ENCODE results near the gene OR6P1. TPM values are rescaled to one million over a fixed set of nuclear protein-coding genes. Genes with fewer than 3 reads are reported as not detected.

OR6P1 gene
- total RNA-seq (ENCODE audit: unreplicated experiment): not detected
- long read RNA-seq: 0 reads

GRCh38 chr1:158570480-158570879, at the start of gene OR6P1:
TSS of gene OR6P1 (minus strand) at chr1:158570580. CDS start at chr1:158563604, 6,976 bp downstream.
- no peak for DNase-seq
- H3K27ac Mint-ChIP-seq (ENCODE audit: unreplicated experiment): no peak within 1 kb of the TSS

GRCh38 chr1:158613764-158614163, 43.4 kb upstream of the OR6P1 start:
- Mint-ChIP-seq H3K9me3 (ENCODE audit: unreplicated experiment) (no peaks in the 10 kb centered on the region), H3K4me1 (ENCODE audit: low read depth, unreplicated experiment) (no peaks in the 10 kb centered on the region), H3K27me3 (ENCODE audit: unreplicated experiment) (no peaks in the 10 kb centered on the region), H3K27ac (ENCODE audit: unreplicated experiment) (no peak overlapping the region), H3K36me3 (ENCODE audit: unreplicated experiment) (no peaks in the 10 kb centered on the region), H3K4me3 (ENCODE audit: unreplicated experiment) (no peak overlapping the region)
- no peak for DNase-seq
- no peak for TF ChIP-seq CTCF (IDR thresholded peaks at IDR 0.05; ENCODE audit: partially characterized antibody, unreplicated experiment)

More at GRCh38 chr1:158570480-158570879, at the start of gene OR6P1:
- no peaks in the 10 kb centered on the region for H3K27me3 Mint-ChIP-seq (ENCODE audit: unreplicated experiment)
- no peaks in the 10 kb centered on the region for H3K36me3 Mint-ChIP-seq (ENCODE audit: unreplicated experiment)
- no peaks in the 10 kb centered on the region for H3K9me3 Mint-ChIP-seq (ENCODE audit: unreplicated experiment)
- no peak for TF ChIP-seq CTCF (IDR thresholded peaks at IDR 0.05; ENCODE audit: partially characterized antibody, unreplicated experiment)
- H3K4me1 Mint-ChIP-seq (ENCODE audit: low read depth, unreplicated experiment): no peaks in the 10 kb centered on the region
- no peak within 1 kb of the TSS for H3K4me3 Mint-ChIP-seq (ENCODE audit: unreplicated experiment)

GRCh38 chr1:158611916-158612315, 41.5 kb upstream of the OR6P1 start:
- Mint-ChIP-seq H3K9me3 (ENCODE audit: unreplicated experiment) (no peaks in the 10 kb centered on the region), H3K27me3 (ENCODE audit: unreplicated experiment) (no peaks in the 10 kb centered on the region), H3K27ac (ENCODE audit: unreplicated experiment) (no peak overlapping the region), H3K4me3 (ENCODE audit: unreplicated experiment) (no peak overlapping the region), H3K4me1 (ENCODE audit: low read depth, unreplicated experiment) (no peaks in the 10 kb centered on the region), H3K36me3 (ENCODE audit: unreplicated experiment) (no peaks in the 10 kb centered on the region)
- DNase-seq: no peak
- no peak for TF ChIP-seq CTCF (IDR thresholded peaks at IDR 0.05; ENCODE audit: partially characterized antibody, unreplicated experiment)

- H3K36me3 Mint-ChIP-seq (ENCODE audit: unreplicated experiment): no peaks in the 10 kb centered on the region
- no peaks in the 10 kb centered on the region for H3K27me3 Mint-ChIP-seq (ENCODE audit: unreplicated experiment)
- no peak for DNase-seq
Observed at GRCh38 chr1:158607296-158607695, 36.9 kb upstream of the OR6P1 start.

GRCh38 chr1:158604968-158605367, 34.6 kb upstream of the OR6P1 start, which contains the start of gene OR10Z1:
TSS of gene OR10Z1 (plus strand) at chr1:158605268. CDS start at chr1:158606439, 1,171 bp downstream.
- TF ChIP-seq CTCF (IDR thresholded peaks at IDR 0.05; ENCODE audit: partially characterized antibody, unreplicated experiment): no peak
- H3K36me3 Mint-ChIP-seq (ENCODE audit: unreplicated experiment): no peaks in the 10 kb centered on the region
- no peak within 1 kb of the TSS for H3K27ac Mint-ChIP-seq (ENCODE audit: unreplicated experiment)
- no peaks in the 10 kb centered on the region for H3K9me3 Mint-ChIP-seq (ENCODE audit: unreplicated experiment)
- H3K27me3 Mint-ChIP-seq (ENCODE audit: unreplicated experiment): no peaks in the 10 kb centered on the region
- no peak within 1 kb of the TSS for H3K4me3 Mint-ChIP-seq (ENCODE audit: unreplicated experiment)
- no peak for DNase-seq
- peaks cover 3% of the 10 kb centered on the region for H3K4me1 Mint-ChIP-seq (ENCODE audit: low read depth, unreplicated experiment)

More at GRCh38 chr1:158607296-158607695, 36.9 kb upstream of the OR6P1 start:
- H3K4me1 Mint-ChIP-seq (ENCODE audit: low read depth, unreplicated experiment): peaks cover 3% of the 10 kb centered on the region
- no peaks in the 10 kb centered on the region for H3K9me3 Mint-ChIP-seq (ENCODE audit: unreplicated experiment)
- no peak overlapping the region for H3K27ac Mint-ChIP-seq (ENCODE audit: unreplicated experiment)
- no peak overlapping the region for H3K4me3 Mint-ChIP-seq (ENCODE audit: unreplicated experiment)
- no peak for TF ChIP-seq CTCF (IDR thresholded peaks at IDR 0.05; ENCODE audit: partially characterized antibody, unreplicated experiment)
